Measurements from ENCODE around the gene E2F6. TPM values are rescaled to one million over a fixed set of nuclear protein-coding genes. Genes with fewer than 3 reads are reported as not detected.
A peak's percentile ranks its signal among the peaks of the same experiment; 100 is the strongest.

The E2F6 gene
- total RNA-seq, 4 donors from 2014 or later: 29.4 to 46.1 (median 36.2) TPM

GRCh38 chr2:11500702-11501303 lies 34.8 kb upstream of the E2F6 start:
- Histone ChIP-seq H3K36me3 (no peaks in the 10 kb centered on the region), H3K4me1 (peaks cover 13 to 23% of the 10 kb centered on the region in 2 donors), H3K27me3 (no peaks in the 10 kb centered on the region), H3K4me3 (no peak overlapping the region), H3K27ac (peak overlapping the region in 3 of 4 donors; percentile 27 to 84 (median 81)), H3K9me3 (no peaks in the 10 kb centered on the region)
- ATAC-seq: no peak
- no peak for TF ChIP-seq POLR2A (IDR thresholded peaks at IDR 0.05)
- TF ChIP-seq CTCF (IDR thresholded peaks at IDR 0.05 in 4 of 5, conservative IDR thresholded peaks at IDR 0.05 in 1 of 5): no peak
- intact Hi-C loops (cut with DNase I; ENCODE audit: low total_unique reads) (no loop called here), in situ Hi-C loops (cut with MboI; ENCODE audit: low sequenced_read_pairs in 4 of 4) (no loop called here)
- no peak for DNase-seq

GRCh38 chr2:11499081-11499743 lies 33.3 kb upstream of the E2F6 start:
- in situ Hi-C loops (cut with MboI; ENCODE audit: low sequenced_read_pairs in 4 of 4): loop anchor here in 3 of 4 donors (10.0 to 25.0 kb wide), 3 partner anchors 186 to 288 kb away; no protein-coding TSS in a partner anchor
- H3K9me3 ChIP-seq: no peaks in the 10 kb centered on the region
- intact Hi-C loops (cut with DNase I; ENCODE audit: low total_unique reads): loop anchor here (5.0 kb wide), 2 partner anchors 158 to 183 kb away; no protein-coding TSS in a partner anchor
- no peaks in the 10 kb centered on the region for H3K27me3 ChIP-seq
- H3K27ac ChIP-seq: peak overlapping the region; percentile 66 to 84 (median 78)
- H3K36me3 ChIP-seq: no peaks in the 10 kb centered on the region
- peaks cover 13 to 21% of the 10 kb centered on the region in 2 donors for H3K4me1 ChIP-seq
- DNase-seq (no peak), ATAC-seq (peak in 1 of 2 donors; percentile 11)
- no peak for TF ChIP-seq POLR2A (IDR thresholded peaks at IDR 0.05)
- TF ChIP-seq CTCF (IDR thresholded peaks at IDR 0.05 in 4 of 5, conservative IDR thresholded peaks at IDR 0.05 in 1 of 5): no peak
- no peak overlapping the region for H3K4me3 ChIP-seq

GRCh38 chr2:11498543-11499034 lies 32.6 kb upstream of the E2F6 start:
- peak; percentile 95 to 98 for DNase-seq
- peaks cover 13 to 21% of the 10 kb centered on the region in 2 donors for H3K4me1 ChIP-seq
- in situ Hi-C loops (cut with MboI; ENCODE audit: low sequenced_read_pairs in 4 of 4): loop anchor here in 3 of 4 donors (10.0 to 25.0 kb wide), 3 partner anchors 186 to 289 kb away; no protein-coding TSS in a partner anchor
- H3K27ac ChIP-seq: peak overlapping the region; percentile 66 to 84 (median 78)
- H3K27me3 ChIP-seq: no peaks in the 10 kb centered on the region
- no peaks in the 10 kb centered on the region for H3K36me3 ChIP-seq
- TF ChIP-seq CTCF (IDR thresholded peaks at IDR 0.05 in 4 of 5, conservative IDR thresholded peaks at IDR 0.05 in 1 of 5) (no peak), POLR2A (IDR thresholded peaks at IDR 0.05) (peak; percentile 26 to 41)
- ATAC-seq: peak; percentile 95 to 97
- intact Hi-C loops (cut with DNase I; ENCODE audit: low total_unique reads): loop anchor here (1.0 to 5.0 kb wide), 3 partner anchors 100 to 184 kb away; no protein-coding TSS in a partner anchor
- H3K4me3 ChIP-seq: no peak overlapping the region
- no peaks in the 10 kb centered on the region for H3K9me3 ChIP-seq

GRCh38 chr2:11495844-11496681 lies 30.1 kb upstream of the E2F6 start:
- no peak for TF ChIP-seq CTCF (IDR thresholded peaks at IDR 0.05 in 4 of 5, conservative IDR thresholded peaks at IDR 0.05 in 1 of 5)
- TF ChIP-seq POLR2A (IDR thresholded peaks at IDR 0.05): no peak
- Histone ChIP-seq H3K27ac (peak overlapping the region in 1 of 4 donors; percentile 81), H3K4me1 (peaks cover 19 to 31% of the 10 kb centered on the region in 2 donors), H3K4me3 (no peak overlapping the region), H3K9me3 (no peaks in the 10 kb centered on the region), H3K36me3 (no peaks in the 10 kb centered on the region), H3K27me3 (no peaks in the 10 kb centered on the region)
- DNase-seq (no peak), ATAC-seq (no peak)
- intact Hi-C loops (cut with DNase I; ENCODE audit: low total_unique reads) (loop anchor here (5.0 kb wide), 2 partner anchors 161 to 186 kb away; no protein-coding TSS in a partner anchor), in situ Hi-C loops (cut with MboI; ENCODE audit: low sequenced_read_pairs in 4 of 4) (loop anchor here in 3 of 4 donors (10.0 to 25.0 kb wide), 3 partner anchors 189 to 291 kb away; no protein-coding TSS in a partner anchor)
